SK-N-MC (cell line): ENCODE measurements around the gene KCNJ4.

Source experiments
- DNase-seq: peaks from one replicate; pipeline ENCODE4 v3.0.0-alpha.2; 2011; ENCODE audit warnings: low read depth, low spot score
- H3K27ac ChIP-seq: fragments of 200-600 bp; sonication (generic); 2 replicates; pipeline ENCODE4 v1.5.1; 2016; ENCODE audit warnings: mixed run types
- H3K36me3 ChIP-seq: fragments of 200-600 bp; sonication (generic); 2 replicates; pipeline ENCODE4 v1.6.1; 2017; ENCODE audit warnings: antibody characterized with exemption, low read length, mixed read lengths; ENCODE audit not compliant: insufficient read depth
- H3K4me3 ChIP-seq: fragments of 200-600 bp; sonication (generic); 2 replicates; pipeline ENCODE4 v1.5.1; 2016
- H3K9ac ChIP-seq: fragments of 200-600 bp; sonication (generic); 2 replicates; pipeline ENCODE4 v1.8.0; 2017; ENCODE audit warnings: mixed run types, mixed read lengths; ENCODE audit not compliant: insufficient read length
- H3K9me3 ChIP-seq: fragments of 200-600 bp; sonication (generic); 2 replicates; pipeline ENCODE4 v1.6.1; 2017; ENCODE audit warnings: low read depth, mild to moderate bottlenecking, antibody characterized with exemption, low read length, moderate library complexity, mixed read lengths
- EZH2 ChIP-seq: fragments of 200-600 bp; sonication (generic); IDR thresholded peaks from one replicate; pipeline ENCODE4 v1.6.1; 2017; ENCODE audit warnings: antibody characterized with exemption
- FOXP2 ChIP-seq: optimal IDR thresholded peaks from 2 replicates; pipeline ENCODE3; 2011; ENCODE audit warnings: mild to moderate bottlenecking, moderate library complexity; ENCODE audit not compliant: insufficient read depth; ENCODE audit errors: extremely low read length, control extremely low read depth
- POLR2AphosphoS5 ChIP-seq: IDR thresholded peaks from 2 replicates; pipeline ENCODE4 v1.6.1; 2012; ENCODE audit warnings: mild to moderate bottlenecking, low read depth, low read length, borderline replicate concordance

KCNJ4 gene

GRCh38 chr22:38455076-38455529, at the start of gene KCNJ4:
Gene KCNJ4, minus strand, starts transcription at chr22:38455199. Its CDS starts 27,067 bp downstream, at chr22:38428132.
- DNase-seq: no peak
- Histone ChIP-seq H3K27ac (no peak within 1 kb of the TSS), H3K9ac (peak within 1 kb of the TSS; percentile 79), H3K9me3 (no peaks in the 10 kb centered on the region), H3K36me3 (no peaks in the 10 kb centered on the region), H3K4me3 (peak within 1 kb of the TSS; percentile 90)
- TF ChIP-seq EZH2 (no peak), POLR2AphosphoS5 (no peak), FOXP2 (no peak)

- Histone ChIP-seq H3K27ac (peak overlapping the region; percentile 77), H3K9ac (peak overlapping the region; percentile 100)
These were observed 48.0 kb upstream of the KCNJ4 start for GRCh38 chr22:38503021-38503420.

GRCh38 chr22:38501797-38502672, 47.0 kb upstream of the KCNJ4 start:
- no peaks in the 10 kb centered on the region for H3K9me3 ChIP-seq
- H3K27ac ChIP-seq: no peak overlapping the region
- no peak overlapping the region for H3K4me3 ChIP-seq
- DNase-seq: no peak
- TF ChIP-seq FOXP2 (no peak), POLR2AphosphoS5 (no peak), EZH2 (no peak)
- no peak overlapping the region for H3K9ac ChIP-seq
- H3K36me3 ChIP-seq: peaks cover 82% of the 10 kb centered on the region

More at GRCh38 chr22:38503021-38503420, 48.0 kb upstream of the KCNJ4 start:
- TF ChIP-seq FOXP2 (no peak), POLR2AphosphoS5 (no peak; the same call in 1 of the 2 replicates), EZH2 (no peak)
- peaks cover 72% of the 10 kb centered on the region for H3K36me3 ChIP-seq
- DNase-seq: no peak
- peak overlapping the region; percentile 99 for H3K4me3 ChIP-seq
- no peaks in the 10 kb centered on the region for H3K9me3 ChIP-seq

GRCh38 chr22:38497869-38498268, 42.9 kb upstream of the KCNJ4 start:
- Histone ChIP-seq H3K9me3 (no peaks in the 10 kb centered on the region), H3K36me3 (peaks cover 97% of the 10 kb centered on the region), H3K27ac (no peak overlapping the region), H3K9ac (no peak overlapping the region), H3K4me3 (no peak overlapping the region)
- no peak for DNase-seq
- no peak for TF ChIP-seq EZH2
- no peak for TF ChIP-seq FOXP2
- no peak for TF ChIP-seq POLR2AphosphoS5

- no peak for DNase-seq
- H3K4me3 ChIP-seq: no peak overlapping the region
- no peak overlapping the region for H3K9ac ChIP-seq
- H3K9me3 ChIP-seq: no peaks in the 10 kb centered on the region
- H3K27ac ChIP-seq: no peak overlapping the region
- H3K36me3 ChIP-seq: peaks cover 100% of the 10 kb centered on the region
- TF ChIP-seq FOXP2 (no peak), EZH2 (no peak), POLR2AphosphoS5 (no peak)
These were observed 39.9 kb upstream of the KCNJ4 start for GRCh38 chr22:38494939-38495338.

GRCh38 chr22:38494498-38494897, 39.5 kb upstream of the KCNJ4 start:
- Histone ChIP-seq H3K4me3 (no peak overlapping the region), H3K9me3 (no peaks in the 10 kb centered on the region), H3K27ac (no peak overlapping the region), H3K36me3 (peaks cover 100% of the 10 kb centered on the region), H3K9ac (no peak overlapping the region)
- no peak for TF ChIP-seq FOXP2
- no peak for TF ChIP-seq EZH2
- TF ChIP-seq POLR2AphosphoS5: no peak
- DNase-seq: no peak

- no peaks in the 10 kb centered on the region for H3K9me3 ChIP-seq
- DNase-seq: no peak
- no peak overlapping the region for H3K9ac ChIP-seq
- peaks cover 100% of the 10 kb centered on the region for H3K36me3 ChIP-seq
- TF ChIP-seq POLR2AphosphoS5 (no peak), EZH2 (no peak), FOXP2 (no peak)
- H3K27ac ChIP-seq: peak overlapping the region; percentile 15; the same call in 1 of the 2 replicates
- H3K4me3 ChIP-seq: no peak overlapping the region
These were observed 36.8 kb upstream of the KCNJ4 start for GRCh38 chr22:38491707-38492348.

- no peak for DNase-seq
- Histone ChIP-seq H3K4me3 (no peak overlapping the region), H3K9me3 (no peaks in the 10 kb centered on the region), H3K27ac (peak overlapping the region; percentile 60; the same call in 1 of the 2 replicates), H3K9ac (no peak overlapping the region), H3K36me3 (peaks cover 100% of the 10 kb centered on the region)
- TF ChIP-seq FOXP2 (no peak), POLR2AphosphoS5 (no peak), EZH2 (no peak)
These were observed 35.9 kb upstream of the KCNJ4 start for GRCh38 chr22:38490915-38491314.
